ENCODE results near the gene CCDC33. TPM values are rescaled to one million over a fixed set of nuclear protein-coding genes. Genes with fewer than 3 reads are reported as not detected.
"Not testable (repeated sequence)": the region's sequence is repeated elsewhere in the genome, so short reads cannot be mapped to it uniquely, and the experiment has no call there.

CCDC33 gene
- total and polyA plus RNA-seq, 2 donors (not counting 3 experiments of a cell fraction or from before 2014, with no cell fraction given), result not detected

- H2AFZ ChIP-seq (ENCODE audit: low read depth, low read length); DNase-seq (ENCODE audit: low read depth, low spot score); H3K4me2 ChIP-seq (ENCODE audit: insufficient read depth, low read length); H3K4me1 ChIP-seq (ENCODE audit: control insufficient read depth, extremely low read depth, insufficient read depth, low read length); H3K9me3 ChIP-seq (replicated peaks; ENCODE audit: control insufficient read depth, insufficient read depth, low read length); H4K20me1 ChIP-seq (replicated peaks; ENCODE audit: control insufficient read depth, extremely low read depth, insufficient read depth, low read length); FAIRE-seq; H3K4me3 ChIP-seq (replicated peaks in 1 of 3; ENCODE audit: insufficient read depth in 1 of 3, low read depth in 1 of 3, low read length in 3 of 3); dilution Hi-C loops (cut with MboI; ENCODE audit: extremely low pct_ligation_motif_present, low sequenced_read_pairs); H3K9me1 ChIP-seq (replicated peaks; ENCODE audit: control insufficient read depth, extremely low read depth, insufficient read depth, low read length); BruUV-seq (replicated peaks); intact Hi-C loops (cut with micrococcal nuclease); H3K27ac ChIP-seq (ENCODE audit: insufficient read depth, low read depth, low read length); H3K79me2 ChIP-seq (ENCODE audit: control insufficient read depth, insufficient read depth, low read length); POLR2A ChIA-PET; CTCF ChIA-PET; H3K9ac ChIP-seq (replicated peaks; ENCODE audit: extremely low read depth, insufficient read depth, low read length); H3K36me3 ChIP-seq (ENCODE audit: control insufficient read depth in 2 of 2, extremely low read depth in 1 of 2, insufficient read depth in 2 of 2, low read length in 2 of 2): not testable (repeated sequence)
- peaks cover 9 to 10% of the 10 kb centered on the region in 2 experiments for H3K27me3 ChIP-seq (ENCODE audit: control insufficient read depth in 2 of 2, insufficient read depth in 2 of 2, low read length in 2 of 2)
Observed at GRCh38 chr15:74353992-74354391, 117.9 kb downstream of the CCDC33 start.

DNA sequence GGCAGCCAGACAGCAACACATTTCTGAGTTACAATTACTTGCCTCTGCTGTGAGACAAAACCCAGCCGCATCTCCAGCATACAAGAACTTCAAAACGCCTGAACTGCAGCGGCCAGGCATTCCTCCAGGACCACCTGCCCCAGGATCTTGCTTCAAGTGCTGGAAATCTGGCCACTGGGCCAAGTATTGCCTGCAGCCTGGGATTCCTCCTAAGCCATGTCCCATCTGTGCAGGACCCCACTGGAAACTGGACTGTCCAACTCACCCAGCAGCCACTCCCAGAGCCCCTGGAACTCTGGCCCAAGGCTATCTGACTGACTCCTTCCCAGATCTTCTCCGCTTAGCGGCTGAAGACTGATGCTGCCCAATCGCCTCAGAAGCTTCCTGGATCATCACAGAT, 119.9 kb downstream of the CCDC33 start:
- intact Hi-C loops (cut with micrococcal nuclease); H3K4me2 ChIP-seq (ENCODE audit: insufficient read depth, low read length); H3K36me3 ChIP-seq (ENCODE audit: control insufficient read depth in 2 of 2, extremely low read depth in 1 of 2, insufficient read depth in 2 of 2, low read length in 2 of 2); dilution Hi-C loops (cut with MboI; ENCODE audit: extremely low pct_ligation_motif_present, low sequenced_read_pairs); H3K4me1 ChIP-seq (ENCODE audit: control insufficient read depth, extremely low read depth, insufficient read depth, low read length); H3K4me3 ChIP-seq (replicated peaks in 1 of 3; ENCODE audit: insufficient read depth in 1 of 3, low read depth in 1 of 3, low read length in 3 of 3); H4K20me1 ChIP-seq (replicated peaks; ENCODE audit: control insufficient read depth, extremely low read depth, insufficient read depth, low read length); FAIRE-seq; CTCF ChIA-PET; H2AFZ ChIP-seq (ENCODE audit: low read depth, low read length); H3K9me3 ChIP-seq (replicated peaks; ENCODE audit: control insufficient read depth, insufficient read depth, low read length); BruUV-seq (replicated peaks); H3K9me1 ChIP-seq (replicated peaks; ENCODE audit: control insufficient read depth, extremely low read depth, insufficient read depth, low read length); DNase-seq (ENCODE audit: low read depth, low spot score); H3K79me2 ChIP-seq (ENCODE audit: control insufficient read depth, insufficient read depth, low read length); H3K9ac ChIP-seq (replicated peaks; ENCODE audit: extremely low read depth, insufficient read depth, low read length); POLR2A ChIA-PET; H3K27ac ChIP-seq (ENCODE audit: insufficient read depth, low read depth, low read length): not testable (repeated sequence)
- H3K27me3 ChIP-seq (ENCODE audit: control insufficient read depth in 2 of 2, insufficient read depth in 2 of 2, low read length in 2 of 2), result peaks cover 11 to 15% of the 10 kb centered on the region in 2 experiments

- H3K27ac ChIP-seq (ENCODE audit: insufficient read depth, low read depth, low read length); H3K4me1 ChIP-seq (ENCODE audit: control insufficient read depth, extremely low read depth, insufficient read depth, low read length); dilution Hi-C loops (cut with MboI; ENCODE audit: extremely low pct_ligation_motif_present, low sequenced_read_pairs); H2AFZ ChIP-seq (ENCODE audit: low read depth, low read length); FAIRE-seq; H3K4me3 ChIP-seq (replicated peaks in 1 of 3; ENCODE audit: insufficient read depth in 1 of 3, low read depth in 1 of 3, low read length in 3 of 3); intact Hi-C loops (cut with micrococcal nuclease); H3K4me2 ChIP-seq (ENCODE audit: insufficient read depth, low read length); BruUV-seq (replicated peaks); CTCF ChIA-PET; H3K9ac ChIP-seq (replicated peaks; ENCODE audit: extremely low read depth, insufficient read depth, low read length); H3K9me3 ChIP-seq (replicated peaks; ENCODE audit: control insufficient read depth, insufficient read depth, low read length); H4K20me1 ChIP-seq (replicated peaks; ENCODE audit: control insufficient read depth, extremely low read depth, insufficient read depth, low read length); DNase-seq (ENCODE audit: low read depth, low spot score); H3K36me3 ChIP-seq (ENCODE audit: control insufficient read depth in 2 of 2, extremely low read depth in 1 of 2, insufficient read depth in 2 of 2, low read length in 2 of 2); POLR2A ChIA-PET; H3K79me2 ChIP-seq (ENCODE audit: control insufficient read depth, insufficient read depth, low read length); H3K9me1 ChIP-seq (replicated peaks; ENCODE audit: control insufficient read depth, extremely low read depth, insufficient read depth, low read length): not testable (repeated sequence)
- peaks cover 6 to 15% of the 10 kb centered on the region in 2 experiments for H3K27me3 ChIP-seq (ENCODE audit: control insufficient read depth in 2 of 2, insufficient read depth in 2 of 2, low read length in 2 of 2)
Observed at GRCh38 chr15:74357514-74357913, 121.4 kb downstream of the CCDC33 start.

- H3K9ac ChIP-seq (replicated peaks; ENCODE audit: extremely low read depth, insufficient read depth, low read length); H2AFZ ChIP-seq (ENCODE audit: low read depth, low read length); H3K9me1 ChIP-seq (replicated peaks; ENCODE audit: control insufficient read depth, extremely low read depth, insufficient read depth, low read length); H3K27ac ChIP-seq (ENCODE audit: insufficient read depth, low read depth, low read length); H3K9me3 ChIP-seq (replicated peaks; ENCODE audit: control insufficient read depth, insufficient read depth, low read length); POLR2A ChIA-PET; H3K4me3 ChIP-seq (replicated peaks in 1 of 3; ENCODE audit: insufficient read depth in 1 of 3, low read depth in 1 of 3, low read length in 3 of 3); H3K79me2 ChIP-seq (ENCODE audit: control insufficient read depth, insufficient read depth, low read length); H4K20me1 ChIP-seq (replicated peaks; ENCODE audit: control insufficient read depth, extremely low read depth, insufficient read depth, low read length); dilution Hi-C loops (cut with MboI; ENCODE audit: extremely low pct_ligation_motif_present, low sequenced_read_pairs); H3K4me2 ChIP-seq (ENCODE audit: insufficient read depth, low read length); H3K36me3 ChIP-seq (ENCODE audit: control insufficient read depth in 2 of 2, extremely low read depth in 1 of 2, insufficient read depth in 2 of 2, low read length in 2 of 2); CTCF ChIA-PET; intact Hi-C loops (cut with micrococcal nuclease); BruUV-seq (replicated peaks); FAIRE-seq; H3K4me1 ChIP-seq (ENCODE audit: control insufficient read depth, extremely low read depth, insufficient read depth, low read length); DNase-seq (ENCODE audit: low read depth, low spot score): not testable (repeated sequence)
- H3K27me3 ChIP-seq (ENCODE audit: control insufficient read depth in 2 of 2, insufficient read depth in 2 of 2, low read length in 2 of 2), result peaks cover 9 to 15% of the 10 kb centered on the region in 2 experiments
Observed at GRCh38 chr15:74359376-74359775, 123.2 kb downstream of the CCDC33 start.

Data from endothelial cell of umbilical vein (primary cell).